Measurements from ENCODE around the gene COL27A1. TPM values are rescaled to one million over a fixed set of nuclear protein-coding genes. Genes with fewer than 3 reads are reported as not detected.
"Not testable (repeated sequence)": the region's sequence is repeated elsewhere in the genome, so short reads cannot be mapped to it uniquely, and the experiment has no call there.

COL27A1 gene
- polyA plus RNA-seq, 1 donor (not counting 4 experiments of a cell fraction or from before 2014, with no cell fraction given) = 14.0 TPM

- Histone ChIP-seq H3K27ac (ENCODE audit: control insufficient read depth, insufficient read depth, low read length) (no peak overlapping the region), H3K27me3 (ENCODE audit: control insufficient read depth, extremely low read depth, insufficient read depth, low read length) (no peaks in the 10 kb centered on the region), H3K9me3 (ENCODE audit: control insufficient read depth, low read depth, low read length) (peaks cover 4% of the 10 kb centered on the region), H4K20me1 (ENCODE audit: control insufficient read depth, extremely low read depth, insufficient read depth, low read length) (no peaks in the 10 kb centered on the region), H3K4me3 (ENCODE audit: control insufficient read depth in 2 of 3, extremely low read depth in 1 of 3, insufficient read depth in 2 of 3, low read depth in 1 of 3, low read length in 3 of 3) (no peak overlapping the region), H2AFZ (ENCODE audit: control insufficient read depth, low read length) (no peak overlapping the region), H3K79me2 (ENCODE audit: control insufficient read depth, insufficient read depth, low read length) (no peaks in the 10 kb centered on the region), H3K9ac (ENCODE audit: control insufficient read depth, extremely low read depth, insufficient read depth, low read length) (no peak overlapping the region), H3K4me2 (ENCODE audit: control insufficient read depth, extremely low read depth, insufficient read depth, low read depth, low read length) (no peak overlapping the region), H3K9me1 (ENCODE audit: control insufficient read depth, extremely low read depth, insufficient read depth, low read length) (no peaks in the 10 kb centered on the region), H3K36me3 (ENCODE audit: control insufficient read depth in 2 of 2, extremely low read depth in 1 of 2, insufficient read depth in 2 of 2, low read length in 2 of 2) (no peaks in the 10 kb centered on the region), H3K4me1 (ENCODE audit: control insufficient read depth, extremely low read depth, insufficient read depth, low read length) (peaks cover 4% of the 10 kb centered on the region)
- dilution Hi-C loops (cut with MboI; ENCODE audit: extremely low pct_ligation_motif_present, low sequenced_read_pairs) = no loop called here
- TF ChIP-seq CTCF (optimal IDR thresholded peaks at IDR 0.05 in 1 of 3, IDR thresholded peaks at IDR 0.05 in 1 of 3, conservative IDR thresholded peaks at IDR 0.05 in 1 of 3; ENCODE audit: extremely low read depth in 1 of 3, insufficient read depth in 2 of 3, low read length in 3 of 3) (no peak), EZH2 (IDR thresholded peaks at IDR 0.05; ENCODE audit: low read length) (no peak)
- DNase-seq (ENCODE audit: low read depth, low spot score) (no peak), FAIRE-seq (no peak)
Observed at GRCh38 chr9:114319147-114319546, 163.8 kb downstream of the COL27A1 start.

- peak; percentile 25 for DNase-seq (ENCODE audit: low read depth, low spot score)
- dilution Hi-C loops (cut with MboI; ENCODE audit: extremely low pct_ligation_motif_present, low sequenced_read_pairs) = not testable (repeated sequence)
Observed at GRCh38 chr9:114320710-114321109, 165.4 kb downstream of the COL27A1 start.

DNA sequence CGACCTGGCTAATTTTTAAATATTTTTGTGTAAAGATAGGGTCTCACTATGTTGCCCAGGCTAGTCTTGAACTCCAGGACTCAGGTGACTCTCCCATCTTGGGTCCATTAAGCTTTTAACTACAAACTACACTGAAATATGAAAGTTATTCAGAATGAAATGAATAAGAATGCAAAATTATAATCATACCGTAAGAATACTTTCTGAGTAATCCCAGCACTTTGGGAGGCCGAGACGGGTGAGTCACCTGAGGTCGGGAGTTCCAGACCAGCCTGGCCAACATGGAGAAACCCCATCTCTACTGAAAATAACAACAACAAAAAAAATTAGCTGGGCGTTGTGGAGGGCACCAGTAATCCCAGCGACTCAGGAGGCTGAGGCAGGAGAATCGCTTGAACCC is 166.4 kb downstream of the COL27A1 start:
- Histone ChIP-seq H3K27ac (ENCODE audit: control insufficient read depth, insufficient read depth, low read length) (no peak overlapping the region), H3K9ac (ENCODE audit: control insufficient read depth, extremely low read depth, insufficient read depth, low read length) (no peak overlapping the region), H3K4me3 (ENCODE audit: control insufficient read depth in 2 of 3, extremely low read depth in 1 of 3, insufficient read depth in 2 of 3, low read depth in 1 of 3, low read length in 3 of 3) (no peak overlapping the region), H3K36me3 (ENCODE audit: control insufficient read depth in 2 of 2, extremely low read depth in 1 of 2, insufficient read depth in 2 of 2, low read length in 2 of 2) (no peaks in the 10 kb centered on the region), H3K4me2 (ENCODE audit: control insufficient read depth, extremely low read depth, insufficient read depth, low read depth, low read length) (no peak overlapping the region), H3K9me1 (ENCODE audit: control insufficient read depth, extremely low read depth, insufficient read depth, low read length) (no peaks in the 10 kb centered on the region), H2AFZ (ENCODE audit: control insufficient read depth, low read length) (no peak overlapping the region), H3K9me3 (ENCODE audit: control insufficient read depth, low read depth, low read length) (no peaks in the 10 kb centered on the region), H3K27me3 (ENCODE audit: control insufficient read depth, extremely low read depth, insufficient read depth, low read length) (no peaks in the 10 kb centered on the region), H3K4me1 (ENCODE audit: control insufficient read depth, extremely low read depth, insufficient read depth, low read length) (peaks cover 4% of the 10 kb centered on the region), H4K20me1 (ENCODE audit: control insufficient read depth, extremely low read depth, insufficient read depth, low read length) (no peaks in the 10 kb centered on the region), H3K79me2 (ENCODE audit: control insufficient read depth, insufficient read depth, low read length) (no peaks in the 10 kb centered on the region)
- FAIRE-seq = no peak
- dilution Hi-C loops (cut with MboI; ENCODE audit: extremely low pct_ligation_motif_present, low sequenced_read_pairs) = no loop called here
- DNase-seq (ENCODE audit: low read depth, low spot score) = no peak
- TF ChIP-seq EZH2 (IDR thresholded peaks at IDR 0.05; ENCODE audit: low read length) = no peak
- TF ChIP-seq CTCF (optimal IDR thresholded peaks at IDR 0.05 in 1 of 3, IDR thresholded peaks at IDR 0.05 in 1 of 3, conservative IDR thresholded peaks at IDR 0.05 in 1 of 3; ENCODE audit: extremely low read depth in 1 of 3, insufficient read depth in 2 of 3, low read length in 3 of 3) = no peak

More at GRCh38 chr9:114320710-114321109, 165.4 kb downstream of the COL27A1 start:
- not testable (repeated sequence) for H4K20me1 ChIP-seq (ENCODE audit: control insufficient read depth, extremely low read depth, insufficient read depth, low read length); H2AFZ ChIP-seq (ENCODE audit: control insufficient read depth, low read length); H3K27me3 ChIP-seq (ENCODE audit: control insufficient read depth, extremely low read depth, insufficient read depth, low read length); FAIRE-seq; H3K79me2 ChIP-seq (ENCODE audit: control insufficient read depth, insufficient read depth, low read length); H3K9me1 ChIP-seq (ENCODE audit: control insufficient read depth, extremely low read depth, insufficient read depth, low read length); H3K4me2 ChIP-seq (ENCODE audit: control insufficient read depth, extremely low read depth, insufficient read depth, low read depth, low read length); H3K9ac ChIP-seq (ENCODE audit: control insufficient read depth, extremely low read depth, insufficient read depth, low read length); H3K36me3 ChIP-seq (ENCODE audit: control insufficient read depth in 2 of 2, extremely low read depth in 1 of 2, insufficient read depth in 2 of 2, low read length in 2 of 2); H3K27ac ChIP-seq (ENCODE audit: control insufficient read depth, insufficient read depth, low read length); H3K4me1 ChIP-seq (ENCODE audit: control insufficient read depth, extremely low read depth, insufficient read depth, low read length); H3K4me3 ChIP-seq (ENCODE audit: control insufficient read depth in 2 of 3, extremely low read depth in 1 of 3, insufficient read depth in 2 of 3, low read depth in 1 of 3, low read length in 3 of 3); H3K9me3 ChIP-seq (ENCODE audit: control insufficient read depth, low read depth, low read length)

DNA sequence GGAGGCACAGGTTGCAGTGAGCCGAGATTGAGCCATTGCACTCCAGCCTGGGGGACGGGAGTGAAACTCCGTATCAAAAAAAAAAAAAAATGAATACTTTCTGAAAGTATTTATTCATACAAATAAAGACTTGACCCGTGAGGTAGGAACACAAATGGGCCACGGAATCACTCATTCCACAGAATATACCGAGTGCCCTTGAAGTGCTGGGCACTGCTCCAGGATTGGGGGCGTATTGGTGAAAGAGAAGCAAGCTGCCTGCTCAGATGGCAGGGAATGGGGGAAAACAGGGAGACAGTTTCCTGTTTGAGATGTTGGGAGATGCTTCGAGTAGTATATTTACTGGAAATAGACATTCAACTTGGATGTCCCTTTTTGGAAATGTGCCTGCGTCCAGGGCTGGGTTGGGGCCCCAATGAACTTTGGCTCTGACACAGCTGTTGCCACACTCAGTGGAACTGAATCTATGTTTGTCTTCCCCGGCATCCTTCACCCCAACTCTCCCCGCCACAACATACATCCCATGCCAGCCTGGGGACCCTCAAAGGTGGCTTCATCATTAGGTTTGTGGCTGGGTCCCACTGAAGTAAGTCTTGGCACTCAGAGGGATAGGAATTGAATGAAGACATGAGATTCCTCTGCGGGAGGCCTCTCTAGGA is 167.0 kb downstream of the COL27A1 start:
- FAIRE-seq = not testable (repeated sequence)

More for the DNA sequence above, 167.0 kb downstream of the COL27A1 start:
- H3K9me1 ChIP-seq (ENCODE audit: control insufficient read depth, extremely low read depth, insufficient read depth, low read length); H2AFZ ChIP-seq (ENCODE audit: control insufficient read depth, low read length); H3K79me2 ChIP-seq (ENCODE audit: control insufficient read depth, insufficient read depth, low read length); H3K4me2 ChIP-seq (ENCODE audit: control insufficient read depth, extremely low read depth, insufficient read depth, low read depth, low read length); H3K9me3 ChIP-seq (ENCODE audit: control insufficient read depth, low read depth, low read length); DNase-seq (ENCODE audit: low read depth, low spot score); H3K4me3 ChIP-seq (ENCODE audit: control insufficient read depth in 2 of 3, extremely low read depth in 1 of 3, insufficient read depth in 2 of 3, low read depth in 1 of 3, low read length in 3 of 3); dilution Hi-C loops (cut with MboI; ENCODE audit: extremely low pct_ligation_motif_present, low sequenced_read_pairs); H3K4me1 ChIP-seq (ENCODE audit: control insufficient read depth, extremely low read depth, insufficient read depth, low read length); H3K36me3 ChIP-seq (ENCODE audit: control insufficient read depth in 2 of 2, extremely low read depth in 1 of 2, insufficient read depth in 2 of 2, low read length in 2 of 2); H3K27ac ChIP-seq (ENCODE audit: control insufficient read depth, insufficient read depth, low read length); H3K9ac ChIP-seq (ENCODE audit: control insufficient read depth, extremely low read depth, insufficient read depth, low read length); H3K27me3 ChIP-seq (ENCODE audit: control insufficient read depth, extremely low read depth, insufficient read depth, low read length); H4K20me1 ChIP-seq (ENCODE audit: control insufficient read depth, extremely low read depth, insufficient read depth, low read length): not testable (repeated sequence)

Measured in keratinocyte (primary cell).